Measurements from ENCODE around the gene OMG. TPM values are rescaled to one million over a fixed set of nuclear protein-coding genes. Genes with fewer than 3 reads are reported as not detected.

The OMG gene
- total RNA-seq, 1 donor from 2014 or later: not detected

- no peaks in the 10 kb centered on the region for H3K9me3 Mint-ChIP-seq (ENCODE audit: unreplicated experiment)
- H3K27ac Mint-ChIP-seq (ENCODE audit: unreplicated experiment): no peak overlapping the region
- no peaks in the 10 kb centered on the region for H3K36me3 Mint-ChIP-seq (ENCODE audit: low read depth, unreplicated experiment)
These were observed 1.6 kb downstream of the OMG start for GRCh38 chr17:31295489-31295871.

GRCh38 chr17:31294820-31295488 is 2.1 kb downstream of the OMG start:
- TF ChIP-seq CTCF (IDR thresholded peaks at IDR 0.05; ENCODE audit: unreplicated experiment): no peak
- no peaks in the 10 kb centered on the region for H3K9me3 Mint-ChIP-seq (ENCODE audit: unreplicated experiment)
- H3K27ac Mint-ChIP-seq (ENCODE audit: unreplicated experiment): no peak overlapping the region
- H3K4me1 Mint-ChIP-seq (ENCODE audit: unreplicated experiment): no peaks in the 10 kb centered on the region
- H3K36me3 Mint-ChIP-seq (ENCODE audit: low read depth, unreplicated experiment): no peaks in the 10 kb centered on the region
- no peak for DNase-seq (ENCODE audit: low spot score)
- H3K4me3 Mint-ChIP-seq (ENCODE audit: unreplicated experiment): no peak overlapping the region
- no peaks in the 10 kb centered on the region for H3K27me3 Mint-ChIP-seq (ENCODE audit: unreplicated experiment)

More at GRCh38 chr17:31295489-31295871, 1.6 kb downstream of the OMG start:
- no peak for DNase-seq (ENCODE audit: low spot score)
- H3K4me1 Mint-ChIP-seq (ENCODE audit: unreplicated experiment): no peaks in the 10 kb centered on the region
- no peak for TF ChIP-seq CTCF (IDR thresholded peaks at IDR 0.05; ENCODE audit: unreplicated experiment)
- H3K27me3 Mint-ChIP-seq (ENCODE audit: unreplicated experiment): no peaks in the 10 kb centered on the region
- no peak overlapping the region for H3K4me3 Mint-ChIP-seq (ENCODE audit: unreplicated experiment)

- no peak for DNase-seq (ENCODE audit: low spot score)
- Mint-ChIP-seq H3K36me3 (ENCODE audit: low read depth, unreplicated experiment) (no peaks in the 10 kb centered on the region), H3K27ac (ENCODE audit: unreplicated experiment) (no peak overlapping the region), H3K4me1 (ENCODE audit: unreplicated experiment) (no peaks in the 10 kb centered on the region), H3K4me3 (ENCODE audit: unreplicated experiment) (no peak overlapping the region), H3K9me3 (ENCODE audit: unreplicated experiment) (no peaks in the 10 kb centered on the region), H3K27me3 (ENCODE audit: unreplicated experiment) (no peaks in the 10 kb centered on the region)
- TF ChIP-seq CTCF (IDR thresholded peaks at IDR 0.05; ENCODE audit: unreplicated experiment): no peak
These were observed 2.8 kb downstream of the OMG start for GRCh38 chr17:31294231-31294630.

- Mint-ChIP-seq H3K27me3 (ENCODE audit: unreplicated experiment) (no peaks in the 10 kb centered on the region), H3K9me3 (ENCODE audit: unreplicated experiment) (no peaks in the 10 kb centered on the region), H3K4me1 (ENCODE audit: unreplicated experiment) (no peaks in the 10 kb centered on the region), H3K27ac (ENCODE audit: unreplicated experiment) (no peak overlapping the region), H3K36me3 (ENCODE audit: low read depth, unreplicated experiment) (no peaks in the 10 kb centered on the region), H3K4me3 (ENCODE audit: unreplicated experiment) (no peak overlapping the region)
- no peak for DNase-seq (ENCODE audit: low spot score)
- no peak for TF ChIP-seq CTCF (IDR thresholded peaks at IDR 0.05; ENCODE audit: unreplicated experiment)
These were observed 3.5 kb downstream of the OMG start for GRCh38 chr17:31293581-31293980.

- DNase-seq (ENCODE audit: low spot score): no peak
- no peaks in the 10 kb centered on the region for H3K4me1 Mint-ChIP-seq (ENCODE audit: unreplicated experiment)
These were observed 5.2 kb downstream of the OMG start for GRCh38 chr17:31291820-31292219.

More at GRCh38 chr17:31291820-31292219, 5.2 kb downstream of the OMG start:
- H3K36me3 Mint-ChIP-seq (ENCODE audit: low read depth, unreplicated experiment): peaks cover 4% of the 10 kb centered on the region
- TF ChIP-seq CTCF (IDR thresholded peaks at IDR 0.05; ENCODE audit: unreplicated experiment): no peak
- H3K27ac Mint-ChIP-seq (ENCODE audit: unreplicated experiment): no peak overlapping the region
- H3K9me3 Mint-ChIP-seq (ENCODE audit: unreplicated experiment): no peaks in the 10 kb centered on the region
- H3K27me3 Mint-ChIP-seq (ENCODE audit: unreplicated experiment): no peaks in the 10 kb centered on the region
- H3K4me3 Mint-ChIP-seq (ENCODE audit: unreplicated experiment): no peak overlapping the region

All from endothelial cell (in vitro differentiated cells).